ENCODE results near the gene RAB26. TPM values are rescaled to one million over a fixed set of nuclear protein-coding genes. Genes with fewer than 3 reads are reported as not detected.
"Not testable (repeated sequence)": the region's sequence is repeated elsewhere in the genome, so short reads cannot be mapped to it uniquely, and the experiment has no call there.

The RAB26 gene
- total RNA-seq, 1 donor from 2014 or later: 1.5 TPM

DNA sequence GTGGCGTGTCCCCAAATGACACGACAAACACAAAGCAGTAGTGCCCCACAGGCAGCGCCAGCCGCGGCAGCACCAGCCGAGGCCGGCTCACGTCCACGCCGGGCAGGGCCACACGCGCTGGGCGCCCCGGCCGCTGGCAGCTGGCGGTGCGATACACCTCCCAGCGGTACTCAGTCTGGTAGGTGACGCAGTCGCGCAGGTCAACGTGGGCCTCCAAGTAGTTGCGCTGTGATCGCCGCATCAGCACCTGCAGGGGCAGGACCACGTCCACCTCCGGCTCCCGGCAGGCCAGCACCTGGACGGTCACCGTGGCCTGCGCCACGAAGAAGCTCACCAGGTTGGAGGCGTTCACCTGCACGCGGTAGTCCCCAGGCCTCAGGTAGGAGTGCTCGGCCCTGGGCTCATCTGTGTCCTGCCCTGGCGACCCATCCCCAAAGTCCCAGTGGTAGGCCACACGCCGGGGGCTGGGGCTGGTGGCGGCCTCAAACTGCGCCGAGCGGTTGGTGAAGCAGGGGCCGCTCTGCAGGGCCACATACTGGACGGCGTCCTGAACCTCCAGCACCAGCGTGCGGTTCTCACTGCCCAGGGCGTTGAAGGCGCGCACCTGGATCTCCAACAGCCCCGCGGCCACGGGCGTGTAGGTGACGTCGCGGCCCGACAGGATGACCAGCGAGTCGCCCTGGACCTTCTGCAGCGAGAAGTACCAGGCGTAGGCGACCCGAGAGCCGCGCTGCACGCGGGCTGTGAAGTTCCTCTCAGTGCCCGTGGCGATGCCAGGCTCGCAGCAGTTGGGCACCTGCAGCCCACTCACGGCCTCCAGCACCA lies 39.8 kb upstream of the RAB26 start:
- H3K4me1 ChIP-seq; H3K9me3 ChIP-seq; DNase-seq (ENCODE audit: extremely low spot score in 2 of 2); H3K4me3 ChIP-seq; H3K27ac ChIP-seq; H3K27me3 ChIP-seq; intact Hi-C loops (cut with DNase I): not testable (repeated sequence)
- peak in 1 of 2 donors; percentile 14 for TF ChIP-seq POLR2AphosphoS5 (IDR thresholded peaks at IDR 0.05; ENCODE audit: insufficient read depth in 1 of 2, low read depth in 1 of 2)
- peaks cover 0 to 51% of the 10 kb centered on the region in 2 donors for H3K36me3 ChIP-seq

GRCh38 chr16:2109271-2109580 lies 39.2 kb upstream of the RAB26 start:
- H3K4me3 ChIP-seq; intact Hi-C loops (cut with DNase I); H3K27ac ChIP-seq; H3K9me3 ChIP-seq; DNase-seq (ENCODE audit: extremely low spot score in 2 of 2); H3K27me3 ChIP-seq; H3K4me1 ChIP-seq: not testable (repeated sequence)
- H3K36me3 ChIP-seq: peaks cover 0 to 55% of the 10 kb centered on the region in 2 donors
- peak in 1 of 2 donors; percentile 5 for TF ChIP-seq POLR2AphosphoS5 (IDR thresholded peaks at IDR 0.05; ENCODE audit: insufficient read depth in 1 of 2, low read depth in 1 of 2)

- H3K9me3 ChIP-seq; H3K4me3 ChIP-seq; DNase-seq (ENCODE audit: extremely low spot score in 2 of 2); H3K4me1 ChIP-seq; H3K27me3 ChIP-seq; intact Hi-C loops (cut with DNase I); H3K27ac ChIP-seq: not testable (repeated sequence)
- peaks cover 0 to 58% of the 10 kb centered on the region in 2 donors for H3K36me3 ChIP-seq
Measured at GRCh38 chr16:2109872-2110271, 38.6 kb upstream of the RAB26 start.

GRCh38 chr16:2110332-2111008 lies 38.0 kb upstream of the RAB26 start:
- intact Hi-C loops (cut with DNase I): not testable (repeated sequence)
- peaks cover 0 to 53% of the 10 kb centered on the region in 2 donors for H3K36me3 ChIP-seq

GRCh38 chr16:2111009-2111353 lies 37.4 kb upstream of the RAB26 start:
- H3K9me3 ChIP-seq; H3K4me1 ChIP-seq; H3K27ac ChIP-seq; DNase-seq (ENCODE audit: extremely low spot score in 2 of 2); H3K27me3 ChIP-seq; H3K4me3 ChIP-seq; intact Hi-C loops (cut with DNase I): not testable (repeated sequence)
- TF ChIP-seq POLR2AphosphoS5 (IDR thresholded peaks at IDR 0.05; ENCODE audit: insufficient read depth in 1 of 2, low read depth in 1 of 2): peak in 1 of 2 donors; percentile 11
- H3K36me3 ChIP-seq: peaks cover 0 to 48% of the 10 kb centered on the region in 2 donors

More at GRCh38 chr16:2110332-2111008, 38.0 kb upstream of the RAB26 start:
- H3K4me1 ChIP-seq; H3K27me3 ChIP-seq; H3K4me3 ChIP-seq; H3K27ac ChIP-seq; H3K9me3 ChIP-seq; DNase-seq (ENCODE audit: extremely low spot score in 2 of 2): not testable (repeated sequence)

GRCh38 chr16:2111412-2112335 lies 36.8 kb upstream of the RAB26 start:
- H3K27me3 ChIP-seq; H3K4me1 ChIP-seq; H3K9me3 ChIP-seq; H3K27ac ChIP-seq; H3K4me3 ChIP-seq; DNase-seq (ENCODE audit: extremely low spot score in 2 of 2); intact Hi-C loops (cut with DNase I): not testable (repeated sequence)
- peaks cover 0 to 42% of the 10 kb centered on the region in 2 donors for H3K36me3 ChIP-seq

DNA sequence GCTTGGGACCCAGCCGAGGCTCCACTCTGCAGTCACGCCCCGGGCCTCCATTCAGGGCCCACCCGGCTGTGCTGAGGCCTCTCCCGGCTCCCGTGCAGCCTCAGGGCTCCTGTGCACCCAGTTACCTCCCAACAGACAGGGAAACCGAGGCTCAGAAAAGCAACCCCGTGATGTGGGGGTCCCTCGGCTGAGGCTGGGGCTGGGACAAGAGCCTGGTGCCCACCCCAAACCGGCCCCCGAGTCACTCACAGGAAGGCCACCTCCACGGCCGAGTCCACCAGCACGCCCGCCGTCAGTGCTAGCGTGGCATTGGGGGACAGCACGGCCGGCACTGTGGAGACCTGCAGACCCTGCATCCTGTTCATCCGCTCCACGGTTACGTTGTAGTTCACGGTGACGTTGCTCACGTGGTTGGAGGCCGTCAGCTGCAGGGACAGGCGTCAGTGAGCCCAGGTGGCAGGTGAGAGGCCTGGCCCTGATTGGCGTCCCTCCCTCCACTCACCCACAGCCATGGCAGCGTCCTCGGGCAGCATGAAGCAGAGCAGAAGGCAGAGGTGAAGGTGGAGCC lies 35.8 kb upstream of the RAB26 start:
- H3K9me3 ChIP-seq; intact Hi-C loops (cut with DNase I); H3K27me3 ChIP-seq; DNase-seq (ENCODE audit: extremely low spot score in 2 of 2); H3K4me3 ChIP-seq; H3K27ac ChIP-seq: not testable (repeated sequence)
- Histone ChIP-seq H3K4me1 (peaks cover 12% of the 10 kb centered on the region), H3K36me3 (peaks cover 0 to 42% of the 10 kb centered on the region in 2 donors)

DNA sequence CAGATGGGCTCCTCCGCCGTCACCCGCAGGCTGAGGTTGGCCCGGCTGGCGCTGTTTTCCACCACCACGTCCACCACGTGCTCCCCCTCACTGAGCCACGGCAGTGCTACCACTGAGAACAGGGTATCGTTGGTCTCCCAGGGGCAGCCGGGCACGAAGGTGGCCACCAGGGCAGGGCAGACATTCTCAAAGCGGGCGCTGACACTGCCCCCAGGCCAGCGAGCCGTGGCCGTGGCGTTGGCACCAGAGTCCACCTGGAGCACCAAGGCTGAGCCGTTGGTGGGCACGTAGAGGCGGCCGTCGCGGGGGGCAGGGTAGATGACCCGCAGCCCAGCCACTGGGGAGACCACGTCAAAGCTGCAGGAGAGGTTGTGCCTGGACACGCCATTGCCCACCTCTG lies 34.2 kb upstream of the RAB26 start:
- Histone ChIP-seq H3K36me3 (peaks cover 0 to 28% of the 10 kb centered on the region in 2 donors), H3K4me1 (peaks cover 12% of the 10 kb centered on the region)
- intact Hi-C loops (cut with DNase I); H3K27me3 ChIP-seq; DNase-seq (ENCODE audit: extremely low spot score in 2 of 2); H3K27ac ChIP-seq; H3K9me3 ChIP-seq; H3K4me3 ChIP-seq: not testable (repeated sequence)

GRCh38 chr16:2114885-2115590 lies 33.4 kb upstream of the RAB26 start:
- Histone ChIP-seq H3K4me1 (peaks cover 12% of the 10 kb centered on the region), H3K36me3 (peaks cover 0 to 25% of the 10 kb centered on the region in 2 donors)
- DNase-seq (ENCODE audit: extremely low spot score in 2 of 2); H3K9me3 ChIP-seq; H3K27ac ChIP-seq; intact Hi-C loops (cut with DNase I); H3K4me3 ChIP-seq; H3K27me3 ChIP-seq: not testable (repeated sequence)

Data from vagina (tissue), 2 donors.